ENCODE measurements around the gene INTS13.

INTS13 gene

GRCh38 chr12:26890784-26891183 lies 47.0 kb downstream of the INTS13 start:
- TF ChIP-seq, protein P1, sequence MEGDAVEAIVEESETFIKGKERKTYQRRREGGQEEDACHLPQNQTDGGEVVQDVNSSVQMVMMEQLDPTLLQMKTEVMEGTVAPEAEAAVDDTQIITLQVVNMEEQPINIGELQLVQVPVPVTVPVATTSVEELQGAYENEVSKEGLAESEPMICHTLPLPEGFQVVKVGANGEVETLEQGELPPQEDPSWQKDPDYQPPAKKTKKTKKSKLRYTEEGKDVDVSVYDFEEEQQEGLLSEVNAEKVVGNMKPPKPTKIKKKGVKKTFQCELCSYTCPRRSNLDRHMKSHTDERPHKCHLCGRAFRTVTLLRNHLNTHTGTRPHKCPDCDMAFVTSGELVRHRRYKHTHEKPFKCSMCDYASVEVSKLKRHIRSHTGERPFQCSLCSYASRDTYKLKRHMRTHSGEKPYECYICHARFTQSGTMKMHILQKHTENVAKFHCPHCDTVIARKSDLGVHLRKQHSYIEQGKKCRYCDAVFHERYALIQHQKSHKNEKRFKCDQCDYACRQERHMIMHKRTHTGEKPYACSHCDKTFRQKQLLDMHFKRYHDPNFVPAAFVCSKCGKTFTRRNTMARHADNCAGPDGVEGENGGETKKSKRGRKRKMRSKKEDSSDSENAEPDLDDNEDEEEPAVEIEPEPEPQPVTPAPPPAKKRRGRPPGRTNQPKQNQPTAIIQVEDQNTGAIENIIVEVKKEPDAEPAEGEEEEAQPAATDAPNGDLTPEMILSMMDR (IDR thresholded peaks at IDR 0.05; ENCODE audit: low read depth, low read length): no peak

GRCh38 chr12:26884765-26885576 lies 52.8 kb downstream of the INTS13 start:
- TF ChIP-seq, protein P1 (IDR thresholded peaks at IDR 0.05; ENCODE audit: low read depth, low read length): peak; percentile 88
- H3K4me3 ChIP-seq (ENCODE audit: low read depth, low read length): no peak overlapping the region

More at GRCh38 chr12:26890784-26891183, 47.0 kb downstream of the INTS13 start:
- no peak overlapping the region for H3K4me3 ChIP-seq (ENCODE audit: low read depth, low read length)

- TF ChIP-seq, protein P1 (IDR thresholded peaks at IDR 0.05; ENCODE audit: low read depth, low read length): no peak
- H3K4me3 ChIP-seq (ENCODE audit: low read depth, low read length): no peak overlapping the region
Measured at GRCh38 chr12:26880625-26881024, 57.2 kb downstream of the INTS13 start.

- TF ChIP-seq, protein P1 (IDR thresholded peaks at IDR 0.05; ENCODE audit: low read depth, low read length): no peak
- no peak overlapping the region for H3K4me3 ChIP-seq (ENCODE audit: low read depth, low read length)
Measured at GRCh38 chr12:26878661-26879119, 59.1 kb downstream of the INTS13 start.

DNA sequence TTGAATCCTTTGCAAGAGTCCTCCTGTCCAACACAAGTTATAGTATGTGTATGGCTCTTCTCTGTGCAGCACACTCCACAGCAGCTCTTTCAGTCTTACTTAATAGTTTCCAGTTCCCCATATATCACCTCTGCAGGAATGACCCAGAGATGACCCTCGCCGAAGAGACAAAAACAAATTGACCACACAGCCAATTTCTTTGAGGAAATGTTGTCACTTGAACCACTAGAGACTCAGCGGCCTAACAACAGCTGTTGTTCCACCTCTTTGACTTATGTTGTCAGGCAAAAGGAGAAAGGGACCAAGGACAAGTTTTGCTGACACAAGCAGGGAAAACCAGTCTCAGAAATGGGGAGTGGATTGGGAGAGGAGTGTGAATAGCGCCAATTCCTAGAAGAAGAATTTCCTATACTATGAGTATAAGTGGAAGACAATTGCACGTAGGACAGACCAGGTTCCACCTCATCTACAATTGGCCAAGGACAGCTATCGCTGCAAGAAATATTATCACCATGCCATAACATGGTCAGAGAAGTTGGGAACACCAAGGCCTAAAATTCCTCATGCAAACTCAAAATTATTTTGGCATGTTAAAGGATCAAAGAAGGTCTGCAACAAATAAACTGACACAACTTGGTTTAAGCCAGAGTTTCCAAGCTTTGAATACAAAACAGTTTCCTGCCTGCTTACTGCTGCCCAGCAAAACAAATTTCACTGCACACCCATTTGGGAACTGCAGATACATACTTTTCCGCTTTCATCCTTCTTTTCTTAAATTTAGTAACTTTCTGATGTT lies 63.1 kb downstream of the INTS13 start:
- H3K4me3 ChIP-seq (ENCODE audit: low read depth, low read length): no peak overlapping the region
- TF ChIP-seq, protein P1 (IDR thresholded peaks at IDR 0.05; ENCODE audit: low read depth, low read length): no peak

DNA sequence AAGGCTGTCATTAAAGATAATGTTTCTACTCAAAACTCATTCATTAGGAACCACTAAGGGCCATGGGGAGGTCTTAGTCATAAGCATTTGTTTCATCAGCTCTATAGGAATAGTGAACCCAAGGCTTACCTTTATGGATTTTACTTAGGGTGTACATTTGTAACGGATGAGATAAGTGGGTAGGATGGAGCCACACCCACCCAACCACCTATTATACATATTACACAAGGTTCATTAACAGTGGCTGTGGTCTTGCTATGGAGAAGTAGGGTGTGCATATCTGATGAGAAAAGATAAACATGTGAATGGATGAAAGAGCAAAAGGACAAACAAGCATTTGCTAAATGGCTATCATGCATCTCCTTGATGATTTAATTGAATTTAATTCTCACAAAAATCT lies 65.2 kb downstream of the INTS13 start:
- TF ChIP-seq, protein P1 (IDR thresholded peaks at IDR 0.05; ENCODE audit: low read depth, low read length): no peak
- no peak overlapping the region for H3K4me3 ChIP-seq (ENCODE audit: low read depth, low read length)

GRCh38 chr12:26871985-26872384 lies 65.8 kb downstream of the INTS13 start:
- TF ChIP-seq, protein P1 (IDR thresholded peaks at IDR 0.05; ENCODE audit: low read depth, low read length): no peak
- no peak overlapping the region for H3K4me3 ChIP-seq (ENCODE audit: low read depth, low read length)
